Trophoblast cell (in vitro differentiated cells and primary cell): Measurements from ENCODE around the gene SNTG2.

Experiments
- DNase-seq, 2 donors: peaks; one replicate each; pipeline ENCODE4 v3.0.0-alpha.2; 2016
- H2AFZ ChIP-seq: 2 replicates; pipeline ENCODE4 v1.6.1; 2013; ENCODE audit warnings: low read length, moderate library complexity, mild to moderate bottlenecking; ENCODE audit not compliant: insufficient read depth, poor library complexity
- H2AK5ac ChIP-seq: 2 replicates; pipeline ENCODE4 v1.6.1; 2013; ENCODE audit warnings: mild to moderate bottlenecking, low read length
- H2BK120ac ChIP-seq: 2 replicates; pipeline ENCODE4 v1.6.1; 2013; ENCODE audit warnings: low read length, mild to moderate bottlenecking, moderate library complexity; ENCODE audit not compliant: insufficient read depth, poor library complexity
- H2BK12ac ChIP-seq: 2 replicates; pipeline ENCODE4 v1.6.1; 2013; ENCODE audit warnings: mild to moderate bottlenecking, low read length, moderate library complexity
- H2BK5ac ChIP-seq: 2 replicates; pipeline ENCODE4 v1.6.1; 2013; ENCODE audit warnings: low read length, low read depth, moderate library complexity, mild to moderate bottlenecking; ENCODE audit not compliant: poor library complexity
- H3K14ac ChIP-seq: 2 replicates; pipeline ENCODE4 v1.6.1; 2013; ENCODE audit warnings: mild to moderate bottlenecking, low read length
- H3K18ac ChIP-seq: 2 replicates; pipeline ENCODE4 v1.6.1; 2013; ENCODE audit warnings: mild to moderate bottlenecking, low read length
- H3K23ac ChIP-seq: 2 replicates; pipeline ENCODE4 v1.6.1; 2013; ENCODE audit warnings: low read length
- H3K27ac ChIP-seq: 2 replicates; pipeline ENCODE4 v1.5.1; 2013; ENCODE audit warnings: low read depth, mild to moderate bottlenecking, inconsistent platforms, low read length, moderate library complexity
- H3K27me3 ChIP-seq: 2 replicates; pipeline ENCODE4 v1.6.1; 2013; ENCODE audit warnings: inconsistent platforms, mild to moderate bottlenecking, low read length, moderate library complexity; ENCODE audit not compliant: insufficient read depth
- H3K36me3 ChIP-seq, 2 experiments: 1 replicate in 1 of 2; 2 replicates in 1 of 2; pipeline ENCODE4 v1.6.1; 2013; ENCODE audit warnings: low read length in 2 of 2, mild to moderate bottlenecking in 2 of 2, moderate library complexity in 1 of 2; ENCODE audit not compliant: insufficient read depth in 2 of 2, control insufficient read depth in 1 of 2
- H3K4ac ChIP-seq: 2 replicates; pipeline ENCODE4 v1.6.1; 2013; ENCODE audit warnings: low read depth, mild to moderate bottlenecking, low read length, moderate library complexity
- H3K4me1 ChIP-seq, 2 experiments: 1 replicate in 1 of 2; 2 replicates in 1 of 2; pipeline ENCODE4 v1.6.1; 2013; ENCODE audit warnings: low read length in 2 of 2, mild to moderate bottlenecking in 2 of 2, moderate library complexity in 1 of 2; ENCODE audit not compliant: insufficient read depth in 2 of 2, control insufficient read depth in 1 of 2
- H3K4me2 ChIP-seq: 2 replicates; pipeline ENCODE4 v1.6.1; 2013; ENCODE audit warnings: inconsistent platforms, mild to moderate bottlenecking, low read length, moderate library complexity
- H3K4me3 ChIP-seq: 2 replicates; pipeline ENCODE4 v1.5.1; 2013; ENCODE audit warnings: mild to moderate bottlenecking, low read depth, low read length, inconsistent platforms
- H3K79me1 ChIP-seq: one replicate; pipeline ENCODE4 v1.6.1; 2013; ENCODE audit warnings: low read length
- H3K79me2 ChIP-seq: 2 replicates; pipeline ENCODE4 v1.6.1; 2013; ENCODE audit warnings: low read length, mild to moderate bottlenecking; ENCODE audit not compliant: control insufficient read depth, insufficient read depth, poor library complexity
- H3K9ac ChIP-seq: 2 replicates; pipeline ENCODE4 v1.6.1; 2013; ENCODE audit warnings: mild to moderate bottlenecking, low read length
- H3K9me3 ChIP-seq: 2 replicates; pipeline ENCODE4 v1.6.1; 2013; ENCODE audit warnings: low read depth, mild to moderate bottlenecking, control low read depth, inconsistent platforms, low read length; ENCODE audit not compliant: insufficient read depth
- H4K12ac ChIP-seq: 2 replicates; pipeline ENCODE4 v1.6.1; 2013; ENCODE audit warnings: low read depth, mild to moderate bottlenecking, low read length, moderate library complexity
- H4K8ac ChIP-seq: 2 replicates; pipeline ENCODE4 v1.6.1; 2013; ENCODE audit warnings: low read depth, mild to moderate bottlenecking, low read length, moderate library complexity
- H4K91ac ChIP-seq: one replicate; pipeline ENCODE4 v1.6.1; 2013; ENCODE audit warnings: low read depth, mild to moderate bottlenecking, low read length, moderate library complexity
- WGBS: extraction: QIAGEN DNeasy Blood & Tissue Kit; methylation state at CpG from one replicate; pipeline ENCODE4 v1.1.7; 2013; ENCODE audit warnings: missing lambda C conversion rate; ENCODE audit not compliant: insufficient read length, insufficient coverage; ENCODE audit errors: extremely low coverage; 5-methylcytosine and 5-hydroxymethylcytosine counted together

SNTG2 gene

DNA sequence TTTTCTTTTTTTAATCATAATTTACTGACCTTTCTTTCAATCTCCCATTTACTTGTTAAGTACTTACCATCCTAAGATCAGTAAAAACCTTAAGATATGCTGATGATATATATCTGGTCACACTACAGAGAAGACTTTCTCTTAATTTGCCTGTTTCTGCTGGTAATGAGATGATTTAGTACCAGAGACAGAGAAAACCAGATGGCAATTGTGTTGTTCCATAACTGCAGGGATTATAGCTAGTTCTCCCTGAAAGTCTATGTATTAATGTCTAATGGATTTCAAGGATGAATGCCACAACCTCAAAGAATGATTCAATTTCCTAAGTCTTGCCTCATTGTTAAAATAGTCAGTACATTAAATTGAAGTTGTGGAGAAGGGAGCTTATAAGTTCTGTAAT lies 40.3 kb downstream of the SNTG2 start:
- Histone ChIP-seq H4K91ac (no peak overlapping the region), H3K27ac (no peak overlapping the region), H3K27me3 (no peaks in the 10 kb centered on the region), H3K14ac (no peak overlapping the region), H3K4me1 (no peaks in the 10 kb centered on the region), H2BK5ac (no peak overlapping the region), H2BK120ac (no peak overlapping the region), H3K9me3 (peaks cover 3% of the 10 kb centered on the region), H4K8ac (no peak overlapping the region), H3K23ac (no peak overlapping the region), H3K4me2 (no peak overlapping the region), H2AFZ (no peak overlapping the region), H3K18ac (no peak overlapping the region), H2AK5ac (no peak overlapping the region), H3K9ac (no peak overlapping the region), H3K4ac (no peak overlapping the region), H3K36me3 (no peaks in the 10 kb centered on the region), H3K79me2 (no peaks in the 10 kb centered on the region), H4K12ac (no peak overlapping the region), H2BK12ac (no peak overlapping the region), H3K4me3 (no peak overlapping the region), H3K79me1 (no peaks in the 10 kb centered on the region)
- no peak for DNase-seq

DNA sequence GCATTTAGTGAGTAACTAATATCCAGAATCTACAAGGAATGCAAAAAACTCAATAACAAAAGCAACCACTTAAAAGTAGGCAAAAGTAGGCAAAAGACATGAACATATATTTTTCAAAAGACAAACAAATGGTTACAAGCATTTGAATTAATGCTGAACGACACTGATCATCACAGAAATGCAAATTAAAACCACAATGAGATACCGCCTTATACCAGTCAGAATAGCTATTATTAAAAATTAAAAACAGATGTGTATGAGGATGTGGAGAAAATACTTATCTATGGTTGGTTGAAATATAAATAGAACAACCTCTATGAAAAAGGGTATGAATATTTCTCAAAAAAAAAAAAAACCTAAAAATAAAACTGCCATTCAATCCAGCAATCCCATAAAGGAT lies 51.7 kb downstream of the SNTG2 start:
- no peak overlapping the region for H3K9ac ChIP-seq
- no CpG with 5 or more reads among the region's 2 CpGs for WGBS

DNA sequence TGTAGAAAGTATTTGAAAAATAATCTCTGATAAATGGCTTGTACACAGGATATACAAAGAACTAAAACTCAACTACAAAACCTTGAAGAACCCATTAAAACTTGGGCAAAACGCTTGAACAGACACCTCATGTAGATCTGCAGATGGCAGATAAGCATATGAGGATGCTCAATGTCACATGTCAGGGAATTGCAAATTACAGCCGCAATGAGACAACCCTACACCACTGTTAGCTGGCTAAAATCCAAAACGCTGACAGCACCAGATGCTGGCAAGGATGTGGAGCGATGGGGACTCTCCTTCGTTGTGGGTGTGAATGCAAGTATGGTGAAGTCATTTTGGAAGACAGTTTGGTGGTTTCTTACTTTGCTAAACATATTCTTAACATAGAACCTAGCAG lies 53.7 kb downstream of the SNTG2 start:
- Histone ChIP-seq H3K18ac (no peak overlapping the region), H4K12ac (no peak overlapping the region), H3K79me1 (no peaks in the 10 kb centered on the region), H3K9ac (no peak overlapping the region), H3K4me2 (no peak overlapping the region), H3K14ac (no peak overlapping the region), H3K36me3 (no peaks in the 10 kb centered on the region), H2BK12ac (no peak overlapping the region), H2AFZ (no peak overlapping the region), H2AK5ac (no peak overlapping the region), H2BK5ac (no peak overlapping the region), H3K4ac (no peak overlapping the region), H3K79me2 (no peaks in the 10 kb centered on the region), H3K4me3 (no peak overlapping the region), H3K4me1 (peaks cover 0 to under 1% of the 10 kb centered on the region in 2 experiments), H3K9me3 (no peaks in the 10 kb centered on the region), H2BK120ac (no peak overlapping the region), H4K91ac (no peak overlapping the region), H4K8ac (no peak overlapping the region), H3K23ac (no peak overlapping the region), H3K27ac (no peak overlapping the region), H3K27me3 (no peaks in the 10 kb centered on the region)
- DNase-seq = no peak
- no CpG with 5 or more reads among the region's 5 CpGs for WGBS

More for the DNA sequence above, 51.7 kb downstream of the SNTG2 start:
- Histone ChIP-seq H3K4me3 (no peak overlapping the region), H3K4me1 (no peaks in the 10 kb centered on the region), H3K79me1 (no peaks in the 10 kb centered on the region), H3K4me2 (no peak overlapping the region), H3K14ac (no peak overlapping the region), H3K18ac (no peak overlapping the region), H3K36me3 (no peaks in the 10 kb centered on the region), H4K8ac (no peak overlapping the region), H2BK120ac (no peak overlapping the region), H3K27ac (no peak overlapping the region), H4K12ac (no peak overlapping the region), H4K91ac (no peak overlapping the region), H2BK5ac (no peak overlapping the region), H2AK5ac (no peak overlapping the region), H3K4ac (no peak overlapping the region), H3K9me3 (no peaks in the 10 kb centered on the region), H3K79me2 (no peaks in the 10 kb centered on the region), H2BK12ac (no peak overlapping the region), H2AFZ (no peak overlapping the region), H3K27me3 (no peaks in the 10 kb centered on the region), H3K23ac (no peak overlapping the region)
- DNase-seq = no peak

GRCh38 chr2:1010415-1010930 lies 59.8 kb downstream of the SNTG2 start:
- H3K23ac ChIP-seq = no peak overlapping the region
- H3K4me1 ChIP-seq = peaks cover 0 to 1% of the 10 kb centered on the region in 2 experiments
- H3K18ac ChIP-seq = no peak overlapping the region
- H3K14ac ChIP-seq = no peak overlapping the region
- H2BK12ac ChIP-seq = no peak overlapping the region
- no CpG with 5 or more reads among the region's 7 CpGs for WGBS
- H3K36me3 ChIP-seq = no peaks in the 10 kb centered on the region
- peak in 1 of 2 donors; percentile 4 for DNase-seq
- H4K12ac ChIP-seq = no peak overlapping the region
- no peak overlapping the region for H3K4ac ChIP-seq
- no peak overlapping the region for H3K9ac ChIP-seq
- H2BK120ac ChIP-seq = no peak overlapping the region
- no peak overlapping the region for H4K8ac ChIP-seq
- no peaks in the 10 kb centered on the region for H3K79me1 ChIP-seq
- H3K9me3 ChIP-seq = no peaks in the 10 kb centered on the region
- H2AFZ ChIP-seq = no peak overlapping the region
- no peak overlapping the region for H3K4me3 ChIP-seq
- no peaks in the 10 kb centered on the region for H3K79me2 ChIP-seq
- no peak overlapping the region for H3K4me2 ChIP-seq
- no peak overlapping the region for H4K91ac ChIP-seq
- no peaks in the 10 kb centered on the region for H3K27me3 ChIP-seq
- no peak overlapping the region for H3K27ac ChIP-seq
- H2BK5ac ChIP-seq = no peak overlapping the region
- H2AK5ac ChIP-seq = no peak overlapping the region
